DLD1 (cell line): ENCODE measurements around the gene OTOF.
"Not testable (repeated sequence)": the region's sequence is repeated elsewhere in the genome, so short reads cannot be mapped to it uniquely, and the experiment has no call there.

Experiments
- in situ Hi-C: cut with HindIII; loops from 2 replicates; pipeline ENCODE4 v1.10.0; 2017; ENCODE audit warnings: low sequenced_read_pairs

OTOF gene

GRCh38 chr2:26481706-26482105 lies 3.8 kb upstream of the OTOF start:
- in situ Hi-C loops, result no loop called here

GRCh38 chr2:26480566-26481423 lies 2.9 kb upstream of the OTOF start:
- in situ Hi-C loops, result no loop called here

GRCh38 chr2:26479789-26480565 lies 2.1 kb upstream of the OTOF start:
- in situ Hi-C loops, result no loop called here

- in situ Hi-C loops, result no loop called here
Observed at GRCh38 chr2:26479131-26479788, 1.3 kb upstream of the OTOF start.

- in situ Hi-C loops, result no loop called here
Observed at GRCh38 chr2:26478366-26478765, 442 bp upstream of the OTOF start.

- in situ Hi-C loops, result no loop called here
Observed at GRCh38 chr2:26477126-26477910, 606 bp downstream of the OTOF start.

- in situ Hi-C loops, result no loop called here
Observed at GRCh38 chr2:26475832-26476501, 2.0 kb downstream of the OTOF start.

GRCh38 chr2:26475037-26475436 lies 2.9 kb downstream of the OTOF start:
- in situ Hi-C loops, result no loop called here

- in situ Hi-C loops, result no loop called here
Observed at GRCh38 chr2:26474261-26474785, 3.6 kb downstream of the OTOF start.

GRCh38 chr2:26473796-26474195 lies 4.1 kb downstream of the OTOF start:
- in situ Hi-C loops, result no loop called here

GRCh38 chr2:26472821-26473655 lies 4.9 kb downstream of the OTOF start:
- in situ Hi-C loops, result no loop called here

GRCh38 chr2:26471766-26472706 lies 5.9 kb downstream of the OTOF start:
- in situ Hi-C loops, result no loop called here

- in situ Hi-C loops, result no loop called here
Observed at GRCh38 chr2:26471289-26471688, 6.6 kb downstream of the OTOF start.

- in situ Hi-C loops, result no loop called here
Observed at GRCh38 chr2:26470601-26471260, 7.2 kb downstream of the OTOF start.

GRCh38 chr2:26469955-26470354 lies 8.0 kb downstream of the OTOF start:
- in situ Hi-C loops, result no loop called here

GRCh38 chr2:26469092-26469710 lies 8.7 kb downstream of the OTOF start:
- in situ Hi-C loops, result no loop called here

GRCh38 chr2:26468544-26468943 lies 9.4 kb downstream of the OTOF start:
- in situ Hi-C loops, result not testable (repeated sequence)
